Lower leg skin (tissue), 4 donors: ENCODE data around the gene TBX4. TPM values are rescaled to one million over a fixed set of nuclear protein-coding genes. Genes with fewer than 3 reads are reported as not detected.

Experiments used
- DNase-seq, 2 donors: peaks; one replicate each; pipeline ENCODE4 v3.0.0-alpha.2; 2019; ENCODE audit warnings: low spot score in 2 of 2
- H3K4me3 ChIP-seq: fragments of 200-600 bp; sonication (generic); 2 replicates; pipeline ENCODE4 v1.5.1; 2017; ENCODE audit warnings: mild to moderate bottlenecking, low read depth; ENCODE audit not compliant: poor library complexity, severe bottlenecking
- POLR2A ChIP-seq, 2 donors: fragments of 450-650 bp; IDR thresholded peaks; one replicate each; pipeline ENCODE4 v1.6.1; 2016 to 2017; ENCODE audit warnings: antibody characterized with exemption in 2 of 2, mild to moderate bottlenecking in 1 of 2, moderate library complexity in 1 of 2
- WGBS, 2 donors: methylation state at CpG; one replicate each; pipeline ENCODE4 v1.1.5; 2018; 5-methylcytosine and 5-hydroxymethylcytosine counted together
- intact Hi-C: fragments of 100-400 bp; cut with DNase I; formaldehyde crosslinking; loops from one replicate; pipeline ENCODE4 v1.15.0; 2023; ENCODE audit warnings: low total_unique reads
- total RNA-seq, 4 donors: library from RNA; depleted of rRNA; stranded (reverse); fragments of >200 nt; gene quantifications; one replicate each; pipeline ENCODE4 v1.1.0, GENCODE V29; 2016
- TF ChIP-seq, protein P1 (sequence below), 3 donors: fragments of 450-650 bp; IDR thresholded peaks; one replicate each; pipeline ENCODE4 v1.5.1; 2016; ENCODE audit warnings: antibody characterized with exemption in 3 of 3, mild to moderate bottlenecking in 3 of 3, moderate library complexity in 2 of 3

Gene TBX4
- total RNA-seq, 4 donors from 2014 or later = 0.53 TPM; not detected in 3

DNA sequence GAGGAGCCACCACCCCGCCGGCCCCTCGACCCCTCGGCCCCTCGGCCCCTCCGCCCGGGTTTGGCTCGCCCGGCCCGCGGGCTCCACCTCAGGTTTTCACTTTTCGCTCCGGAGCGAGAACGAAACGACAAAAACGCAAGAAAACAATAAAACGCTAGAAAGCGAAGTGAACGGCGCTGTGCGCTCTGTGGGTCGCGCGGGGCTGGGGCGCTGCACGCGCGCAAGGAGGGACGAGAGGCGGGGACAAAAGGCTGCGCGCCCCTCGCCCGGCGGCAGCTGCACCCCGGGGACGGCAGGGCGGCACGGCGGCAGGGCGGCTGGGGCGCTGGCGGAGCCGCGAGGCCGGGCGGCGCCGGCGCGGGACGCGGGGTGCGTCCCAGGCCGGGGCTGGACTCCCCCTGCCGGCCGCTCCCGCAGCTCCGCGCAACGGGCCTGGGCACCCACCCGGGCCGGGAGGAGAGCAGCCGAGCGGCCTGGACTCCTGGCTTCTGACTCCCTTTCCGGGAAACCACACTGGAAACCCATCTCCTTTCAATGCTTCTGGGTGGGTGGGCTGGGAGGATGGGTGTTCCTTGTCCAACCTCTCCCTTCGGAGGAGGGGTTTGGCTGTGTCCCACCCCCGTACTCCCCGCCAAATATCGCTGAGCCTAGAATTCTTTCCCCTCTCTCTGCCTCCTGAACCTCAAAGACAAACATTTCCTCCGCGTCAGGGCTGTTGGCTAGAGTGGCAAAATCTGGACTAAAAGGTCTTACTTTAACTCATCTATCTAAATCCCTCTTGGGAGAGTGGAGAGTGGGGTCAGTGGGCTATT, 42.7 kb upstream of the TBX4 start:
- H3K4me3 ChIP-seq = peak overlapping the region; percentile 25
- no peak for TF ChIP-seq POLR2A (IDR thresholded peaks at IDR 0.05)
- TF ChIP-seq, protein P1, sequence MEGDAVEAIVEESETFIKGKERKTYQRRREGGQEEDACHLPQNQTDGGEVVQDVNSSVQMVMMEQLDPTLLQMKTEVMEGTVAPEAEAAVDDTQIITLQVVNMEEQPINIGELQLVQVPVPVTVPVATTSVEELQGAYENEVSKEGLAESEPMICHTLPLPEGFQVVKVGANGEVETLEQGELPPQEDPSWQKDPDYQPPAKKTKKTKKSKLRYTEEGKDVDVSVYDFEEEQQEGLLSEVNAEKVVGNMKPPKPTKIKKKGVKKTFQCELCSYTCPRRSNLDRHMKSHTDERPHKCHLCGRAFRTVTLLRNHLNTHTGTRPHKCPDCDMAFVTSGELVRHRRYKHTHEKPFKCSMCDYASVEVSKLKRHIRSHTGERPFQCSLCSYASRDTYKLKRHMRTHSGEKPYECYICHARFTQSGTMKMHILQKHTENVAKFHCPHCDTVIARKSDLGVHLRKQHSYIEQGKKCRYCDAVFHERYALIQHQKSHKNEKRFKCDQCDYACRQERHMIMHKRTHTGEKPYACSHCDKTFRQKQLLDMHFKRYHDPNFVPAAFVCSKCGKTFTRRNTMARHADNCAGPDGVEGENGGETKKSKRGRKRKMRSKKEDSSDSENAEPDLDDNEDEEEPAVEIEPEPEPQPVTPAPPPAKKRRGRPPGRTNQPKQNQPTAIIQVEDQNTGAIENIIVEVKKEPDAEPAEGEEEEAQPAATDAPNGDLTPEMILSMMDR (IDR thresholded peaks at IDR 0.05) = no peak
- peak in 1 of 2 donors; percentile 91 for DNase-seq
- 2% methylated on average over 23 to 51 of the region's 73 CpGs for WGBS, 2 donors
- intact Hi-C loops = loop anchor here (5.0 to 10.0 kb wide), 2 partner anchors 138 to 425 kb away; no protein-coding TSS in a partner anchor

DNA sequence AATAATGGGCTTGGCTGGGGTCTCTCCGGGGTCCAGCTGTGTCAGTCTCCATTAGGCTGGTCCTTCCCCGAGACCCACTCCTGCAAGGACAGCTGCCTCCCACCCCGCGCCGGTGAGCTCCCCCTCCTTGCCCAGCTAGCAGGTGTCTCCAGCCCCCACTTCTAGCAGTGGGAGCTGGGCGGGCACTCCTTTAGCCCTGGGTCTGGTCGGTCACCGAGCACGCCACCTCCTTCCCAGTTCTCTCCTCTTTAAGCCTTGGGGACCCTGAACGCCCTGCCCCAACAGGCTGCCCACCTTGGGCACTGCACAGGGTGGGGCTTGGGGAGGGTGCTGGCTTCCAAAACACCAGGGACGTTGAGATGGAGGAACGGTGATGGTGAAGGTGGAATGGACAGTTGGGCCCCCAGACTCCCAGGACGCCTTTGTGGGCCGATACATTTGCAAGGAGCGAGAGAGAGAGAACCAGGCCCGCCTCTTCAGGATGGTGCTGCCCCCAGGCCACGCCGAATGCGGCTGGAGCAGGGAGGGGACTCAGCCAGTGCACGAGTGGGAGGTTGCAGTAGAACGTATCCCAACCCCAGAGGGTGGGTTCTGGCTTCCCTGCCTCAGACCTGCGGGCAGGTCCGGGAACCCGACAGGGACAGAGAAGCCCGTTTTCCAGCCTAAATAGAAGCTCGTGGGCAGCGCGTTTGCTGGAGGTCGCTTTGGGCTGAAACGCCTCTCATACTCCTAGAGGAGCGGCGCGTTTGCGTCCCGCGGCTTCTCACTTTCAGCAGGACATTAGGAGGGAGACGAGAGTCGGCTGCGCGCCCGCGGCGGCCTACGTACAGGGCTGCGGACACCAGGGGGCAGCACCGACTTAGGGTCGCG, 41.8 kb upstream of the TBX4 start:
- H3K4me3 ChIP-seq = no peak overlapping the region
- intact Hi-C loops = loop anchor here (5.0 to 10.0 kb wide), 2 partner anchors 137 to 424 kb away; no protein-coding TSS in a partner anchor
- TF ChIP-seq POLR2A (IDR thresholded peaks at IDR 0.05) = no peak
- TF ChIP-seq, protein P1 (IDR thresholded peaks at IDR 0.05) = no peak
- peak in 1 of 2 donors; percentile 94 for DNase-seq
- WGBS, 2 donors = 17 to 20% methylated on average over 40 to 47 of the region's 48 CpGs

DNA sequence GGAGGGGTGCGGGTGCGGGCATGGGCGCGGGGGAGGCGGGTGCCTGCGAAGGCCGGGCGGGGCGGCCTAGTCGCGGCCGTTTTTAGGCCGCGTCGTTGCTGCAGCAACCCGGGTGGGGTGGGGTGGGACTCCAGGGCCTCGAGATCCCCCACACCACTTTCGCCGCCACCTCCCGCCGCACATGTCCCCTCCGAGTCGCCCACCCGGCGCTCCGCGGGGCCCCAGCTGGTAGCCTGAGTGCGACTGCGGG, 41.3 kb upstream of the TBX4 start:
- H3K4me3 ChIP-seq = no peak overlapping the region
- WGBS, 2 donors = 7% methylated on average over 26 to 29 of the region's 29 CpGs
- intact Hi-C loops = loop anchor here (5.0 to 10.0 kb wide), 2 partner anchors 136 to 424 kb away; no protein-coding TSS in a partner anchor
- TF ChIP-seq, protein P1 (IDR thresholded peaks at IDR 0.05) = no peak
- TF ChIP-seq POLR2A (IDR thresholded peaks at IDR 0.05) = no peak
- no peak for DNase-seq

DNA sequence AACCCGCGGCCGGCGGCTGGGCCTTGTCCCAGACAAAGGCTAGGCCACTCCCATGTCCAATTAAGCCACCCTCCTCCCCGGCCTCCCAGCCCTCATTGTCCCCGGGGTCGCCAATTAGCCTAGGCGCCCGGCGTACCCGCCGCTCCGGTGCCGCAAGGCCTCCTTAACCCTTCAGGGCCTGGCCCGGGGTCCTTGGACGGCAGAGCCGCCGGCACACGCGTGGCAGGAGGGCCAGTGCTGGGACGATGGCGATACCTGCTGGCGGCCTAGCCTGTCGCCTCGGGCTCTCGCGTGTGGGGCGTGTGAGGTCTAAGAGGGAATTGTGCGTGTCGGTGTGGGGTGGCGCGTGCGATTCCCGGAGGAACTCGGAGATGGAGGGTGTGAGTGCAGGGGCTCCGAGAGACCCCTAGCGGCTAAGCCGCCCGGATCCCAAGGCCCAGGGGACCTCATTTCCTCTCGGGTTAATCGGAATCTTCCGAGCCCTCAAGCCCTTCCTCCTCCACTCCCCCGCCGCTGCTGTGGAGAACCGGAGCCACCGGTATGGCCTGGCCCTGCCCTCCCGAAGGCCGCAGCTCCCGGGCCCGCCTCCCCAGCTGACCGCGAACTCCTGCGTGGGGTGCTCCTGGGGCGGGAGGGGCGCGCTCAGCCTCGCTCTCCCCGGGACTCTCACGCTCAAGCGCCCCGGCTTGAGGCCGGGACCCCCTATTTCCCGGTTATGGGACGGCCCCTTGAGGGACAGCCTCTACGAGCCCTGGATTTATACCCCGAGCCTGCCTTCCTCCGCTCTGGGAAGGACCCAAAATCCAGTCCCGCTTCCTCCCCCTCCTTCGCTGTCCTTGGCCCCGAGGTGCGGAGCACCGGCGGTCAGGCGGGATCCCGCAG, 40.7 kb upstream of the TBX4 start:
- 2% methylated on average over 43 to 58 of the region's 75 CpGs for WGBS, 2 donors
- DNase-seq = peak; percentile 17 to 89
- peak overlapping the region; percentile 21 for H3K4me3 ChIP-seq
- intact Hi-C loops = loop anchor here (5.0 to 10.0 kb wide), 2 partner anchors 136 to 423 kb away; no protein-coding TSS in a partner anchor
- TF ChIP-seq, protein P1 (IDR thresholded peaks at IDR 0.05) = no peak
- no peak for TF ChIP-seq POLR2A (IDR thresholded peaks at IDR 0.05)
